Endothelial cell of umbilical vein (primary cell): ENCODE results near the gene STARD4. TPM values are rescaled to one million over a fixed set of nuclear protein-coding genes. Genes with fewer than 3 reads are reported as not detected.

ENCODE experiments used
- Bru-seq: library from RNA; stranded (reverse); fragments of 400-500 nt; gene quantifications from one replicate; lab custom pipeline; 2021; lab: Mats Ljungman, UMichigan
- BruChase-seq, 2 experiments: library from RNA; stranded (reverse); fragments of 400-500 nt; gene quantifications; one replicate each; lab custom pipeline; 2021; lab: Mats Ljungman, UMichigan
- BruUV-seq: library from RNA; stranded (reverse); fragments of 400-500 nt; replicated peaks from 2 replicates; lab custom pipeline; 2021; lab: Mats Ljungman, UMichigan
- CTCF ChIA-PET: fragments of 300-600, 350-600 bp; sonication (Branson Sonifier 250); formaldehyde crosslinking; loops from one replicate; lab custom pipeline; 2021; ENCODE audit warnings: antibody characterized with exemption, inconsistent platforms; lab: Charles Lee
- POLR2A ChIA-PET: fragments of 300-600, 350-600 bp; sonication (Branson Sonifier 250); formaldehyde crosslinking; loops from one replicate; lab custom pipeline; 2021; ENCODE audit warnings: antibody characterized with exemption, inconsistent platforms; lab: Charles Lee
- DNase-seq: peaks from one replicate; pipeline ENCODE4 v3.0.0-alpha.2; 2011; ENCODE audit warnings: low read depth, low spot score
- FAIRE-seq: peaks from 2 replicates; lab custom pipeline; 2011; peaks lifted over from hg19 to GRCh38; lab: Jason Lieb, UNC
- H2AFZ ChIP-seq: 2 replicates; pipeline ENCODE4 v1.6.0; 2012; ENCODE audit warnings: low read depth, low read length, control low read depth, inconsistent platforms
- H3K27ac ChIP-seq: 2 replicates; pipeline ENCODE4 v1.5.1; 2011; ENCODE audit warnings: low read depth, mild to moderate bottlenecking, control low read depth, low read length, moderate library complexity; ENCODE audit not compliant: insufficient read depth
- H3K27me3 ChIP-seq, 2 experiments: 2 replicates each; pipeline versions ENCODE4 v1.6.0 to v1.6.1; 2011; ENCODE audit warnings: low read length in 2 of 2, mixed read lengths in 1 of 2; ENCODE audit not compliant: control insufficient read depth in 2 of 2, insufficient read depth in 2 of 2
- H3K36me3 ChIP-seq, 2 experiments: 2 replicates in 1 of 2; 3 replicates in 1 of 2; pipeline ENCODE4 v1.5.1; 2011; ENCODE audit warnings: low read length in 2 of 2, mild to moderate bottlenecking in 1 of 2, moderate library complexity in 1 of 2; ENCODE audit not compliant: control insufficient read depth in 2 of 2, insufficient read depth in 2 of 2; ENCODE audit errors: extremely low read depth in 1 of 2
- H3K4me1 ChIP-seq: 3 replicates; pipeline ENCODE4 v1.5.1; 2011; ENCODE audit warnings: mild to moderate bottlenecking, low read length; ENCODE audit not compliant: control insufficient read depth, insufficient read depth; ENCODE audit errors: extremely low read depth
- H3K4me2 ChIP-seq: 2 replicates; pipeline ENCODE4 v1.6.1; 2011; ENCODE audit warnings: low read length, control low read depth, mixed read lengths; ENCODE audit not compliant: insufficient read depth
- H3K4me3 ChIP-seq, 3 experiments: fragments of 200-600 bp in 1 of 3; sonication (generic), shearing (Covaris generic) in 1 of 3; replicated peaks in 1 of 3; 2 replicates each; pipeline ENCODE4 v1.5.1; 2011 to 2016; ENCODE audit warnings: control low read depth in 3 of 3, low read length in 3 of 3, mild to moderate bottlenecking in 2 of 3, inconsistent platforms in 1 of 3, low read depth in 1 of 3, moderate library complexity in 1 of 3; ENCODE audit not compliant: insufficient read depth in 1 of 3
- H3K79me2 ChIP-seq: 2 replicates; pipeline ENCODE4 v1.6.0; 2012; ENCODE audit warnings: low read length, inconsistent platforms; ENCODE audit not compliant: control insufficient read depth, insufficient read depth
- H3K9ac ChIP-seq: replicated peaks from 2 replicates; pipeline ENCODE3; 2011; ENCODE audit warnings: low read length, control low read depth; ENCODE audit not compliant: insufficient read depth; ENCODE audit errors: extremely low read depth
- H3K9me1 ChIP-seq: replicated peaks from 3 replicates; pipeline ENCODE4 v1.6.0; 2011; ENCODE audit warnings: mild to moderate bottlenecking, low read length; ENCODE audit not compliant: control insufficient read depth, insufficient read depth; ENCODE audit errors: extremely low read depth
- H3K9me3 ChIP-seq: replicated peaks from 2 replicates; pipeline ENCODE4 v1.5.1; 2012; ENCODE audit warnings: low read length, inconsistent platforms; ENCODE audit not compliant: control insufficient read depth, insufficient read depth
- H4K20me1 ChIP-seq: replicated peaks from 2 replicates; pipeline ENCODE3; 2011; ENCODE audit warnings: mild to moderate bottlenecking, low read length; ENCODE audit not compliant: control insufficient read depth, insufficient read depth; ENCODE audit errors: extremely low read depth
- MAX ChIP-seq: IDR thresholded peaks from 2 replicates; pipeline ENCODE4 v1.6.1; 2011; ENCODE audit not compliant: insufficient read depth, insufficient read length
- POLR2A ChIP-seq: IDR thresholded peaks from 2 replicates; pipeline ENCODE4 v1.6.1; 2012; ENCODE audit warnings: low read depth, mild to moderate bottlenecking, control low read depth, low read length
- POLR2AphosphoS5 ChIP-seq: IDR thresholded peaks from 2 replicates; pipeline ENCODE4 v1.6.1; 2012; ENCODE audit warnings: low read depth, mild to moderate bottlenecking, control low read depth, low read length, moderate library complexity; ENCODE audit not compliant: insufficient read depth
- dilution Hi-C: fragments of 300-500 bp; cut with MboI; formaldehyde crosslinking; loops from one replicate; pipeline ENCODE4 v1.15.0; 2019; ENCODE audit warnings: low sequenced_read_pairs; ENCODE audit not compliant: extremely low pct_ligation_motif_present
- intact Hi-C: fragments of 100-400 bp; cut with micrococcal nuclease; formaldehyde crosslinking; loops from one replicate; pipeline ENCODE4 v1.10.0; 2022
- long read RNA-seq: library from polyadenylated mRNA; stranded (forward); transcript quantifications from one replicate; pipeline ENCODE4 v2.0.0, GENCODE V29; 2021
- polyA minus RNA-seq, 3 experiments: library from RNA; depleted of rRNA, polyadenylated mRNA; stranded (reverse); fragments of >200 nt; gene quantifications; 1 replicate in 1 of 3; 2 replicates in 2 of 3; pipeline ENCODE4 v1.2.3, GENCODE V29; 2011
- polyA plus RNA-seq, 4 experiments: library from polyadenylated mRNA; depleted of rRNA in 3 of 4; stranded (reverse) in 3 of 4; unstranded in 1 of 4; fragments of >200 nt; gene quantifications; 2 replicates each; pipeline versions ENCODE4 v1.2.1 to v1.2.3, GENCODE V29; 2011 to 2012; ENCODE audit warnings: missing spikeins in 1 of 4
- total RNA-seq: library from RNA; stranded (reverse); gene quantifications from 2 replicates; pipeline ENCODE4 v1.2.3, GENCODE V29; 2021

The STARD4 gene
- total RNA-seq, result 77.1 and 87.8 TPM in 2 replicates
- polyA plus RNA-seq, result 21.4 and 33.6 TPM in 2 replicates
- polyA plus RNA-seq (2011; cell fraction: cytosol; rRNA removed), result 27.3 and 31.1 TPM in 2 replicates
- polyA plus RNA-seq (2011; cell fraction: nucleus; rRNA removed), result 78.7 and 99.1 TPM in 2 replicates
- polyA plus RNA-seq (2012), result 50.3 and 51.5 TPM in 2 replicates
- polyA minus RNA-seq, result 57.6 and 73.6 TPM in 2 replicates
- polyA minus RNA-seq (2011; cell fraction: cytosol; rRNA and poly(A)+ RNA removed), result 12.3 TPM
- 63.8 and 122 TPM in 2 replicates for polyA minus RNA-seq (2011; cell fraction: nucleus; rRNA and poly(A)+ RNA removed)
- percentile 98 among the genes with signal in this experiment for Bru-seq, nascent RNA
- BruChase-seq, experiment 1, labeled RNA remaining after a 6-hour chase, result percentile 99 among the genes with signal in this experiment
- percentile 99 among the genes with signal in this experiment for BruChase-seq, experiment 2, labeled RNA remaining after a 2-hour chase
- long read RNA-seq, full-length matches to known transcripts, result 91 of 132 reads
- long read RNA-seq, partial matches to known transcripts, result 5 of 132 reads
- long read RNA-seq, other reads (novel, unspliced or antisense), result 36 of 132 reads

GRCh38 chr5:111512375-111513130 is at the start of gene STARD4:
Gene STARD4, minus strand, starts transcription at chr5:111512535. Its CDS starts 5,102 bp downstream, at chr5:111507433.
- Histone ChIP-seq H3K79me2 (peaks cover 48% of the 10 kb centered on the region), H3K27me3 (no peaks in the 10 kb centered on the region)
- peak; percentile 94 for FAIRE-seq

More at GRCh38 chr5:111512375-111513130, at the start of gene STARD4:
- peak; percentile 97 for DNase-seq
- intact Hi-C loops, result loop anchor here (1.0 to 10.0 kb wide), 10 partner anchors 18 to 905 kb away; partner anchors contain the start of genes EPB41L4A, NREP and WDR36
- BruUV-seq, result no TSS peak
- Histone ChIP-seq H3K27ac (peak within 1 kb of the TSS; percentile 95), H3K36me3 (no peaks in the 10 kb centered on the region), H3K4me3 (peak within 1 kb of the TSS; percentile 72 to 97 (median 81)), H2AFZ (peak within 1 kb of the TSS; percentile 56), H3K9me3 (no peaks in the 10 kb centered on the region), H3K4me1 (peaks cover 30% of the 10 kb centered on the region), H3K9me1 (no peaks in the 10 kb centered on the region), H4K20me1 (peaks cover 3% of the 10 kb centered on the region), H3K4me2 (peak within 1 kb of the TSS; percentile 100), H3K9ac (peak within 1 kb of the TSS; percentile 97)
- dilution Hi-C loops, result no loop called here
- ChIA-PET POLR2A (interaction anchor here (1.0 to 1.1 kb wide), 2 partner anchors 19 to 648 kb away, joined by 3 to 4 read pairs; no protein-coding TSS in a partner anchor), CTCF (interaction anchor here (1.9 to 7.2 kb wide), 2 partner anchors 18 to 38 kb away, joined by 7 to 64 read pairs; no protein-coding TSS in a partner anchor)
- TF ChIP-seq MAX (no peak), POLR2A (peak; percentile 61), POLR2AphosphoS5 (peak; percentile 77)
